ENCODE results near the gene BBS1. TPM values are rescaled to one million over a fixed set of nuclear protein-coding genes. Genes with fewer than 3 reads are reported as not detected.

Gene BBS1
- total RNA-seq, 2 donors from 2014 or later: 49.0 to 58.0 TPM

- Histone ChIP-seq H3K27me3 (no peaks in the 10 kb centered on the region), H3K36me3 (replicated peaks in 1 of 2; ENCODE audit: insufficient read depth in 1 of 2, low read depth in 2 of 2) (no peaks in the 10 kb centered on the region), H3K4me3 (no peak overlapping the region), H3K9me3 (no peaks in the 10 kb centered on the region), H3K27ac (no peak overlapping the region), H3K4me1 (peaks cover 9% of the 10 kb centered on the region)
- 68 to 75% methylated on average over 5 to 7 of the region's 7 CpGs for WGBS, 2 donors
- DNase-seq: no peak
- TF ChIP-seq POLR2A (IDR thresholded peaks at IDR 0.05) (no peak), CTCF (IDR thresholded peaks at IDR 0.05) (no peak)
- ATAC-seq: no peak
- intact Hi-C loops (cut with DNase I): no loop called here
Observed at GRCh38 chr11:66556086-66556485, 45.7 kb downstream of the BBS1 start.

- Histone ChIP-seq H3K9me3 (no peaks in the 10 kb centered on the region), H3K4me1 (peaks cover 9% of the 10 kb centered on the region), H3K4me3 (no peak overlapping the region), H3K27ac (no peak overlapping the region), H3K36me3 (replicated peaks in 1 of 2; ENCODE audit: insufficient read depth in 1 of 2, low read depth in 2 of 2) (no peaks in the 10 kb centered on the region), H3K27me3 (no peaks in the 10 kb centered on the region)
- TF ChIP-seq CTCF (IDR thresholded peaks at IDR 0.05) (no peak), POLR2A (IDR thresholded peaks at IDR 0.05) (no peak)
- ATAC-seq (no peak), DNase-seq (no peak)
- intact Hi-C loops (cut with DNase I): no loop called here
- WGBS, 2 donors: 83 to 100% methylated on average over 1 to 18 of the region's 24 CpGs
Observed at GRCh38 chr11:66557733-66558326, 47.4 kb downstream of the BBS1 start.

- WGBS, 2 donors: 7 to 15% methylated on average over 10 to 40 of the region's 50 CpGs
- peaks cover 9% of the 10 kb centered on the region for H3K4me1 ChIP-seq
- H3K9me3 ChIP-seq: no peaks in the 10 kb centered on the region
- ATAC-seq (peak; percentile 21), DNase-seq (peak; percentile 28 to 69 (median 46))
- H3K27ac ChIP-seq: no peak overlapping the region
- no peak overlapping the region for H3K4me3 ChIP-seq
- intact Hi-C loops (cut with DNase I): no loop called here
- TF ChIP-seq POLR2A (IDR thresholded peaks at IDR 0.05) (no peak), CTCF (IDR thresholded peaks at IDR 0.05) (no peak)
- H3K27me3 ChIP-seq: no peaks in the 10 kb centered on the region
- H3K36me3 ChIP-seq (replicated peaks in 1 of 2; ENCODE audit: insufficient read depth in 1 of 2, low read depth in 2 of 2): no peaks in the 10 kb centered on the region
Observed at GRCh38 chr11:66559142-66559865, 48.9 kb downstream of the BBS1 start.

GRCh38 chr11:66559866-66560676 lies 49.6 kb downstream of the BBS1 start:
- DNase-seq (no peak), ATAC-seq (no peak)
- Histone ChIP-seq H3K4me3 (no peak overlapping the region), H3K36me3 (replicated peaks in 1 of 2; ENCODE audit: insufficient read depth in 1 of 2, low read depth in 2 of 2) (no peaks in the 10 kb centered on the region), H3K4me1 (peaks cover 9% of the 10 kb centered on the region), H3K27me3 (no peaks in the 10 kb centered on the region), H3K9me3 (no peaks in the 10 kb centered on the region), H3K27ac (no peak overlapping the region)
- no peak for TF ChIP-seq POLR2A (IDR thresholded peaks at IDR 0.05)
- TF ChIP-seq CTCF (IDR thresholded peaks at IDR 0.05): no peak
- intact Hi-C loops (cut with DNase I): no loop called here
- WGBS, 2 donors: 73% methylated on average over 27 of the region's 27 CpGs; no CpG with 5 or more reads in 1 of the 2 donors

Data from body of pancreas (tissue), 4 donors.